Smooth muscle cell (in vitro differentiated cells): ENCODE measurements around the gene GLIS1. TPM values are rescaled to one million over a fixed set of nuclear protein-coding genes. Genes with fewer than 3 reads are reported as not detected.

ENCODE experiments used
- DNase-seq: peaks from one replicate; lab custom pipeline; 2025; ENCODE audit not compliant: unreplicated experiment; lab: John Stamatoyannopoulos, UW
- H2AFZ ChIP-seq: fragments of 200-600 bp; sonication (generic); 2 replicates; pipeline ENCODE4 v1.6.0; 2016; ENCODE audit warnings: antibody characterized with exemption, low read depth, mild to moderate bottlenecking
- H3F3A ChIP-seq: fragments of 200-600 bp; sonication (generic); 2 replicates; pipeline ENCODE4 v1.6.0; 2017; ENCODE audit warnings: antibody characterized with exemption, low read depth
- H3K27ac ChIP-seq: fragments of 200-600 bp; sonication (generic); 2 replicates; pipeline ENCODE4 v1.5.1; 2016; ENCODE audit warnings: low read depth, mild to moderate bottlenecking
- H3K27me3 ChIP-seq: fragments of 200-600 bp; sonication (generic); 2 replicates; pipeline ENCODE4 v1.6.1; 2016; ENCODE audit warnings: low read depth, mild to moderate bottlenecking
- H3K36me3 ChIP-seq: fragments of 200-600 bp; sonication (generic); 2 replicates; pipeline ENCODE4 v1.5.1; 2016; ENCODE audit warnings: low read depth
- H3K4me1 ChIP-seq: fragments of 200-600 bp; sonication (generic); 2 replicates; pipeline ENCODE4 v1.5.1; 2016; ENCODE audit warnings: low read depth
- H3K4me2 ChIP-seq: fragments of 200-600 bp; sonication (generic); 2 replicates; pipeline ENCODE4 v1.6.0; 2016; ENCODE audit warnings: mild to moderate bottlenecking
- H3K4me3 ChIP-seq: fragments of 200-600 bp; sonication (generic); 2 replicates; pipeline ENCODE4 v1.5.1; 2016; ENCODE audit warnings: mild to moderate bottlenecking
- H3K79me2 ChIP-seq: fragments of 200-600 bp; sonication (generic); 2 replicates; pipeline ENCODE4 v1.6.0; 2016; ENCODE audit warnings: low read depth, mild to moderate bottlenecking
- H3K9ac ChIP-seq: fragments of 200-600 bp; sonication (generic); 2 replicates; pipeline ENCODE4 v1.6.0; 2016; ENCODE audit warnings: low read depth
- H3K9me3 ChIP-seq: fragments of 200-600 bp; sonication (generic); replicated peaks from 2 replicates; pipeline ENCODE4 v1.5.1; 2016; ENCODE audit warnings: low read depth
- H4K20me1 ChIP-seq: fragments of 200-600 bp; sonication (generic); 2 replicates; pipeline ENCODE4 v1.6.0; 2016; ENCODE audit warnings: low read depth
- CTCF ChIP-seq: fragments of 200-600 bp; sonication (generic); IDR thresholded peaks from 2 replicates; pipeline ENCODE4 v1.5.1; 2017; ENCODE audit warnings: borderline replicate concordance, mild to moderate bottlenecking, antibody characterized with exemption; ENCODE audit not compliant: insufficient read depth, poor library complexity, severe bottlenecking
- WGBS: methylation state at CpG from one replicate; pipeline ENCODE4 v1.1.7; 2016; ENCODE audit warnings: low lambda C conversion rate; 5-methylcytosine and 5-hydroxymethylcytosine counted together
- polyA plus RNA-seq: library from polyadenylated mRNA; unstranded; fragments of >200 nt; fragmentation: Nextera tagmentation; extraction: Ambion mirVana; gene quantifications from 2 replicates; pipeline ENCODE4 v1.2.1, GENCODE V29; 2016
- total RNA-seq: library from RNA; depleted of rRNA; stranded (reverse); fragments of >200 nt; gene quantifications from 2 replicates; pipeline ENCODE4 v1.2.3, GENCODE V29; 2014

The GLIS1 gene
- total and polyA plus RNA-seq, 2 experiments from 2014 or later: 0.36 to 4.9 TPM

DNA sequence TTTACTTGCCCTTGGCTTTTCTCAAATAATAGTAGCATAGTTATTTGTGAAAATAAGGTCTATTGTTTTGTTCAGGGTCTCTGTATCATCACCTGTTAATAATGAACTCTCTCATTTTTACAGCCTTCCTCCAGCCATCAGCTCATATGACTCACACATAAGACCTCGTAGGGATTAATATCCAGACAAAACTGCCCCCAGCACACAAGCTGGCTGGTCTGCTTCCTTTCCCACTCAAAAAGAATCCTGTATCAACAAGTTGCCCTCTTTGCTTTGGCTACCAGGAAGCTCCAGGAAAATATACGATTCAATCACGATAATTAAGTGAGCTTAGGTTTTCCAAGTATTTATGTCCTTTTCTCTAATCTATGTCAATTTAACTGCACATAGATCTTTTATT lies 160.6 kb downstream of the GLIS1 start:
- 67% methylated on average over 3 of the region's 3 CpGs for WGBS
- peaks cover 3% of the 10 kb centered on the region for H3K4me1 ChIP-seq

GRCh38 chr1:53577761-53578100 lies 161.2 kb downstream of the GLIS1 start:
- 94% methylated on average over 4 of the region's 4 CpGs for WGBS
- Histone ChIP-seq H3K27ac (no peak overlapping the region), H3K4me2 (no peak overlapping the region), H3K79me2 (no peaks in the 10 kb centered on the region), H3K36me3 (no peaks in the 10 kb centered on the region), H3K9me3 (no peaks in the 10 kb centered on the region), H3K4me1 (peaks cover 4% of the 10 kb centered on the region), H4K20me1 (no peaks in the 10 kb centered on the region), H2AFZ (no peak overlapping the region), H3K9ac (no peak overlapping the region), H3K4me3 (no peak overlapping the region), H3K27me3 (no peaks in the 10 kb centered on the region), H3F3A (peaks cover 6% of the 10 kb centered on the region)
- TF ChIP-seq CTCF: no peak
- DNase-seq: no peak

More for the DNA sequence above, 160.6 kb downstream of the GLIS1 start:
- no peak overlapping the region for H3K9ac ChIP-seq
- no peak overlapping the region for H2AFZ ChIP-seq
- H4K20me1 ChIP-seq: no peaks in the 10 kb centered on the region
- no peak for DNase-seq
- H3K4me3 ChIP-seq: no peak overlapping the region
- no peaks in the 10 kb centered on the region for H3K9me3 ChIP-seq
- no peak for TF ChIP-seq CTCF
- peaks cover under 1% of the 10 kb centered on the region for H3F3A ChIP-seq
- no peaks in the 10 kb centered on the region for H3K79me2 ChIP-seq
- no peaks in the 10 kb centered on the region for H3K36me3 ChIP-seq
- H3K27ac ChIP-seq: no peak overlapping the region
- H3K27me3 ChIP-seq: no peaks in the 10 kb centered on the region
- no peak overlapping the region for H3K4me2 ChIP-seq

DNA sequence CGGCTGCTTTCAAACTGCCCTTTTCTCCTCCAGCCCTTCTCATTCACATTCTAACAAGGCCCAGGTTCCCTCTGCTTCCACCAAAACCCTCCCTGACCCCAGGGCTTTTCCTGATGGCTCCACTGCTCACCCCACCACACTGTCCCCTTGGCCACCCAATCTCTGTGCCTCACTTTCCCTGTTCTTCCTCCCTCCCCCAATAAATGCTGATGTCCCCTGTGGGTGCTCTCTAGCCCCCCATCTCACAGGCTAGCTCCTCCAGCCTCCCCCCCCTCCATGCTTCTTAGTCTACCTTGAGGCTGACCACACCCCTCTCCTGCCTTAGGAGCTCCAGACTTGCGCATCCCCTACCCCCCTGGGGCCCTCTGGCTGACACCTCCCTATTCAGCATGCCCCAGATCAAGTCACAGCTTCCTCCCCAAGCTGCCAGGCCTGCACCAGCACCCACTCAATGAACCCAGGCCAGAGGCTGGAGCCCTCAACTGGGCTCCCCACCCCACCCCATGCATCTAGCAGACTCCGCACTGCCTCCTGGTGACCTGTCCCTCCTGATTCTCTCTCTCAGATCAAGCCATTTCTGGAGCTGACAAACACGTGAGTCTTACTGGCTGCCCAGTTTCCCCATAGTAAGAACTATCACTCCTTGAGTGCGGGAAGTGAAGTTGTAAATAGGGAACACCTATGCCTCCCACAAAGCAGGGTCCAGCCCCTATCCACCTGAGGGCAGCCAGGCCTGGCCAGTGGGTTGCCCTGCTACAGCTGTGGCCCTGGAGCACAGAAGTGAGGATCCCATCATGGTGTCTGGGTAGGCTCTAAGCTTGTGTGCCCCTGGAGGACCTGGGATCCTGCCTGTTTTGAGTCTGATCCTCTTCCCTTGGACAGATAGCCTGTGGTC lies 161.9 kb downstream of the GLIS1 start:
- Histone ChIP-seq H3F3A (peaks cover 7% of the 10 kb centered on the region), H3K9ac (no peak overlapping the region), H3K4me3 (no peak overlapping the region), H2AFZ (no peak overlapping the region), H3K27ac (no peak overlapping the region), H3K27me3 (no peaks in the 10 kb centered on the region), H3K79me2 (no peaks in the 10 kb centered on the region), H3K4me2 (no peak overlapping the region), H3K36me3 (no peaks in the 10 kb centered on the region), H3K4me1 (peaks cover 8% of the 10 kb centered on the region), H3K9me3 (no peaks in the 10 kb centered on the region), H4K20me1 (no peaks in the 10 kb centered on the region)
- no peak for TF ChIP-seq CTCF
- DNase-seq: no peak
- WGBS: 95% methylated on average over 5 of the region's 5 CpGs

- Histone ChIP-seq H3K4me3 (no peak overlapping the region), H3K27me3 (no peaks in the 10 kb centered on the region), H2AFZ (no peak overlapping the region), H3K4me2 (no peak overlapping the region), H3K79me2 (no peaks in the 10 kb centered on the region), H3K9me3 (no peaks in the 10 kb centered on the region), H3K36me3 (no peaks in the 10 kb centered on the region), H3K4me1 (peaks cover 13% of the 10 kb centered on the region), H4K20me1 (no peaks in the 10 kb centered on the region), H3K9ac (no peak overlapping the region), H3K27ac (no peak overlapping the region), H3F3A (peaks cover 12% of the 10 kb centered on the region)
- DNase-seq: no peak
- no peak for TF ChIP-seq CTCF
- WGBS: 77% methylated on average over 6 of the region's 6 CpGs
Measured at GRCh38 chr1:53576381-53576801, 162.6 kb downstream of the GLIS1 start.
